GM08714 (cell line): ENCODE measurements around the gene SLC26A9.

Experiments used
- H3K4me3 ChIP-seq: fragments of 200-500 bp; sonication (Bioruptor generic); 2 replicates; pipeline ENCODE4 v1.5.1; 2014; ENCODE audit warnings: mild to moderate bottlenecking, low read length, inconsistent platforms
- ZNF274 ChIP-seq: IDR thresholded peaks from 2 replicates; pipeline ENCODE4 v1.6.1; 2012; ENCODE audit warnings: mild to moderate bottlenecking, low read depth, low read length

Gene SLC26A9

GRCh38 chr1:205942631-205943159, 561 bp downstream of the SLC26A9 start:
- no peak overlapping the region for H3K4me3 ChIP-seq
- TF ChIP-seq ZNF274: no peak

- no peak for TF ChIP-seq ZNF274
- H3K4me3 ChIP-seq: no peak overlapping the region
These were observed 2.5 kb downstream of the SLC26A9 start for GRCh38 chr1:205940710-205941109.

- no peak for TF ChIP-seq ZNF274
- H3K4me3 ChIP-seq: no peak overlapping the region
These were observed 3.4 kb downstream of the SLC26A9 start for GRCh38 chr1:205939690-205940330.

- no peak overlapping the region for H3K4me3 ChIP-seq
- no peak for TF ChIP-seq ZNF274
These were observed 4.6 kb downstream of the SLC26A9 start for GRCh38 chr1:205938682-205939081.

- no peak overlapping the region for H3K4me3 ChIP-seq
- TF ChIP-seq ZNF274: no peak
These were observed 6.2 kb downstream of the SLC26A9 start for GRCh38 chr1:205936846-205937586.

- no peak for TF ChIP-seq ZNF274
- no peak overlapping the region for H3K4me3 ChIP-seq
These were observed 6.9 kb downstream of the SLC26A9 start for GRCh38 chr1:205936311-205936710.

GRCh38 chr1:205935869-205936268, 7.4 kb downstream of the SLC26A9 start:
- H3K4me3 ChIP-seq: no peak overlapping the region
- no peak for TF ChIP-seq ZNF274

GRCh38 chr1:205934788-205935187, 8.5 kb downstream of the SLC26A9 start:
- H3K4me3 ChIP-seq: no peak overlapping the region
- TF ChIP-seq ZNF274: no peak

- TF ChIP-seq ZNF274: no peak
- no peak overlapping the region for H3K4me3 ChIP-seq
These were observed 9.3 kb downstream of the SLC26A9 start for GRCh38 chr1:205933671-205934618.

- no peak for TF ChIP-seq ZNF274
- no peak overlapping the region for H3K4me3 ChIP-seq
These were observed 10.5 kb downstream of the SLC26A9 start for GRCh38 chr1:205932776-205933175.

- TF ChIP-seq ZNF274: no peak
These were observed 12.4 kb downstream of the SLC26A9 start for GRCh38 chr1:205930799-205931281.

GRCh38 chr1:205930195-205930577, 13.1 kb downstream of the SLC26A9 start:
- TF ChIP-seq ZNF274: no peak
- H3K4me3 ChIP-seq: no peak overlapping the region

More at GRCh38 chr1:205930799-205931281, 12.4 kb downstream of the SLC26A9 start:
- no peak overlapping the region for H3K4me3 ChIP-seq

- no peak for TF ChIP-seq ZNF274
- H3K4me3 ChIP-seq: no peak overlapping the region
These were observed 13.6 kb downstream of the SLC26A9 start for GRCh38 chr1:205929496-205930194.
